ENCODE data around the gene CAMK1D.

The CAMK1D gene

DNA sequence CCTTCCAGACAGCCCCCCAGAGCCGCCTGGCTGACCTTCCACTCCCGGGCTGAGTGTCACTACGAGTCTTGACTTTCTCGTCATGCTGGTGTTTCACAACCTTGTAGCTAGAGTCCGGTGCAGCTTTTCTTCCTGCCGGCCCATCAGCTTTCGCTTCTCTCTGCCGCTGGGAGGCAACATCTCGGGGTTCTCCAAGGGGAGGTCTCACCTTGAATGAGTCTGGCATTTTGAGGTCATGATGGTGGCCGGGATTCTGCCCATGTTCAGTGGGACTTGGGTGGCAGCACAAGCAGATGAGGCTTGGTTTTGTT lies 285.2 kb downstream of the CAMK1D start:
- DNase-seq: no peak

- no peak for DNase-seq
These were observed 285.8 kb downstream of the CAMK1D start for GRCh38 chr10:12635127-12635541.

- DNase-seq: no peak
These were observed 287.2 kb downstream of the CAMK1D start for GRCh38 chr10:12636571-12636970.

GRCh38 chr10:12637649-12638048 lies 288.3 kb downstream of the CAMK1D start:
- no peak for DNase-seq

DNA sequence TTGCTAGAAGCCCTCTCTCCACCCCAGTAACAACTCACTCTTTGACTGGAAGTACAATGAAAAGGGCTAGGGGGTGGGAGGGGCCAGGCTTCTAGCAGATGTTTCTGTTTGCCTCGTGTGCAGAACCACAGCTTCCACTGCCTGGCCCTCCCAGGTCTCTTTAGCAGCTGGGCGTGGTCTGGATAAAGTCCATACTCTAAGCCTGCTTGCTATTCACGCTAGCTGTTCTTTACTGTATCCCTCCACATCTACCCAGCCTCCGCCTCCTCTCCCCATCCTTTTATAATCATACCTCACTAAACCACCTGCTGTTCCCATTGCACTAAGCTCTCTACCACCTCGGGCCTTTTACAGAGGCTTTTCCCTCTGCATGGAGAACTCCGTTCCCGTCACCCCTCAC lies 288.8 kb downstream of the CAMK1D start:
- no peak for DNase-seq

- DNase-seq: no peak
These were observed 289.4 kb downstream of the CAMK1D start for GRCh38 chr10:12638781-12639180.

DNA sequence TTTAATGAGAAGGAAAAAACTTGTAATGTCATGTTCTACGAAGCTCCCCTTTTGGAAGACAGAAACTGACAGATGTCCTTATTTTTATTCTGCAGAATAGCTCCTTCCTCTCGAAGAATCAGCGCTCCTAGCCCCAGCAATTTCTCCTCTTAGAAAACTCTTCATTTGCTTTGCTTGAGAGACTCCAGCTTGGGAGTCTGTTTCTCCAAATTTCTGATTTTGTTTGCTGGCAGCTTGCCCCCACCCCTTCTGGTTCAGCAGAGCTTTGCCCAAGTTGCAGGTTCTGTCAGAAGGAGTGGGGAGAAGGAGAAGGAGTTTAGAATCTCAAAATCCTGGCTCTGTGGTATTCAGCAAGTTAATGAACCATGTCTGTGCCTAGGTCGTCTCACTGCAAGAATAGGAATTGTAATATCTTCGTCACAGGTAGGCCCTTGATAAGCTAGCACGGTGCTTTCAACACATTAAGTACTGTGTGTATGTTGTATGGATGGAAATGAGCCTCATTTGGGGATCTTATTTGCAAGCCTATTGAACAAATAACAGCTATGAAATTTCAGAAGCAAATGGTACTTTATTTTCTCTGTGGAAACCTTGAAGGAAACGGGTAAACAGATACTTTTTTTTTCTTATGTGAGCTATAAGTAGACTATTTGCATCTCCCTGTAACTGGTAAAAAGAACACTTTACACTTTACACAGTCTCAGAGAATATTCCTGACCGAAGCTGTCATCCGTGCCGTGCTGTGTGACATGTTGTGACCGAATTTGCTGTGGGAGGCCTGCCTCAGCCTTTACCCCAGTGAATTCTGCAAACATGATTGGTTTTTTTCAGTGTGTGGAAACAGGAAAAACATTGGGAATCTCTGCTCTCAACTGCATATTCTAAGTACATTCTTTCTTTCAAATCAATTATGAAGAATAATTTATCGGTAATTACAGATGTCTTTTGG lies 290.9 kb downstream of the CAMK1D start:
- no peak for DNase-seq

DNA sequence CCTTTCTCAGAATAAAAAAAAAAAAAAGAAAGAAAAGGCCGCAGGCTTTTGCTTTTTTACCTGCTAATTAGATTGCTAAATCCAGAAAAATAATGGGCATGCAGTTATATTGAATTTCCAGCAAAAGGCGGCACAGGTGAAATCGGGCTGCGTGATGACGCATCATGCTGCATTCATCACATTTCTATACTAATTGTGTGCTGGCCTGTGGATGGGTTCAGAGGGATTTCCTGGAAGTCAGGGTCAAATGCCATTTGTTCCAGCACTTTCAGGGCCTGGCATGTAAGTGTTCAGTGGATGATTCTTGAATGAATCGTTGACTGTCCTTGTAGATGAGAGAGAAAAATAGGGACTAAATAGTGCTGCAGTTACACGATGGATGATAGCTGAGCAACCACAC lies 292.7 kb downstream of the CAMK1D start:
- DNase-seq: no peak

DNA sequence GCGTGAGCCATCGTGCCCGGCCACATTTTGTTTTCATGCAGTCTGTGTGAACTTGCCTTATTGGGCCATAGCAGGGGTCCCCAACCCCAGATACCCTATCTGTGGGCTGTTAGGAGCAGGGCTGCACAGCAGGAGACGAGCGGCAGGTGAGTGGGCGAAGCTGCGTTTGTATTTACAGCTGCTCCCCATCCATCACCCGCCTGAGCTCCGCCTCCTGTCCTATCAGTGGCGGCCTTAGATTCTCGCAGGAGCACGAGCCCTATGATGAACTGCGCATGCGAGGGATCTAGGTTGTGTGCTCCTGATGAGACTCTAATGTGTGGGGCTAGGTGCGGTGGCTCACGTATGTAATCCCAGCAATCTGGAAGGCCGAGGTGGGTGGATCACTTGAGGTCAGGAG lies 293.9 kb downstream of the CAMK1D start:
- DNase-seq: no peak

- DNase-seq: no peak
These were observed 295.2 kb downstream of the CAMK1D start for GRCh38 chr10:12644380-12645144.

GRCh38 chr10:12645449-12645848 lies 296.1 kb downstream of the CAMK1D start:
- no peak for DNase-seq

- no peak for DNase-seq
These were observed 299.8 kb downstream of the CAMK1D start for GRCh38 chr10:12649012-12649584.

DNA sequence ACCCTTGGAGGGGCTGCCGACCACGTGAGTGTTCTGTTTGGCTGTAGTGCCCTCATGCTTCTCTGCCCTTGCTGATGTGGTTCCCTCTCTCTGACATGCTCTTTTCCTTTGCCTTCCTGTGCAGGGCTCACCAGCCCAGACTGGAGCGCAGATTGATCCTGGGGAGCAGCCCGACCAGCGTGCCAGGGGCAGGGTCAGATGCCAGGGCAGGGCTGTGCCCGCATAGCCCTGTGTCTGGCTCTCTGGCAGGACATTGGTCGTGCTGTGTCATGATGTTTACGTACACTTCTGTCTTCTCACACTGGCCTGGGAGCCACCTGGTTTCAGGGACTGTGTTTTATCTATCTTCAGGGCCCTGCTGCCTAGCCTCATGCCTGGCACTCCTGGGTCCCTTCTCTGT lies 300.8 kb downstream of the CAMK1D start:
- no peak for DNase-seq

GRCh38 chr10:12650538-12651298 lies 301.4 kb downstream of the CAMK1D start:
- no peak for DNase-seq

DNA sequence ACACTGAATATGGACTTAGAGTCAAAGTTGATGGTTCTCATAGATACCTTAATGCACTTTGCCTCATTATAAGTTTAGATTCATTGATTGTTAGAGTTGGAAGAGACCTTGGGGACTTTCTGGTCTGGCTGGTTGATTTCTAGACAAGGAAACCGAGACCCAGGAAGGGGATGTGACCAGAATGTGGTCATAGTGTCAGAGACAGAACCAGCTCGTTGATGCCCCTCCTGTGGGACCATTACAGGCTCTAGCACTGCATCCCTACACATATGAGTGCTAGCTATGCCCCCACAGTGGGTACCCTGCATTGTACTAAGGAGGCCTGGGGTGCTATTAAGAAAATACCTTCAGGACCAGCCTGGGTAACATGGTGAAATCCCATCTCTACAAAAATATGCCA lies 306.6 kb downstream of the CAMK1D start:
- no peak for DNase-seq

GRCh38 chr10:12656518-12657142 lies 307.3 kb downstream of the CAMK1D start:
- DNase-seq: peak; percentile 62 to 70

GRCh38 chr10:12657489-12657888 lies 308.1 kb downstream of the CAMK1D start:
- no peak for DNase-seq

- DNase-seq: no peak
These were observed 309.2 kb downstream of the CAMK1D start for GRCh38 chr10:12658526-12658925.

GRCh38 chr10:12659706-12660105 lies 310.4 kb downstream of the CAMK1D start:
- DNase-seq: no peak

DNA sequence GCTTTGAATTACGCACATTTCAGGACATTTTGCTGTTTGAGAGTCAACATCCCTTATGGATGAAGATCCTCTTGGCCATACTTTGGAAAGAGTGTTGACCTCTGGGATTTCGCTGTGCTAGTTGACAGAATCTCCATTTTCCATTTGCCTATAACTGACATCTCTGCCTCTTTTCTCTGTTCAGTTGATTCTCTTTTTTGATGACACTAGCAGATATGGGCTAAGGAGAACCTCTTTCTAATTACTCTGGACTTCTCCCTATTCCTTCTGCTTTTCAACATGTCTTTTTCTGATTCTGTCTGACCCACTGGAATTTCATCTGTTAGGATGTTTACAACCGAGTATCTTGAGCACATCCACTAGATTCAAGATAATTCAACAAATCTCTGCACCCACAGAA lies 311.5 kb downstream of the CAMK1D start:
- DNase-seq: no peak

DNA sequence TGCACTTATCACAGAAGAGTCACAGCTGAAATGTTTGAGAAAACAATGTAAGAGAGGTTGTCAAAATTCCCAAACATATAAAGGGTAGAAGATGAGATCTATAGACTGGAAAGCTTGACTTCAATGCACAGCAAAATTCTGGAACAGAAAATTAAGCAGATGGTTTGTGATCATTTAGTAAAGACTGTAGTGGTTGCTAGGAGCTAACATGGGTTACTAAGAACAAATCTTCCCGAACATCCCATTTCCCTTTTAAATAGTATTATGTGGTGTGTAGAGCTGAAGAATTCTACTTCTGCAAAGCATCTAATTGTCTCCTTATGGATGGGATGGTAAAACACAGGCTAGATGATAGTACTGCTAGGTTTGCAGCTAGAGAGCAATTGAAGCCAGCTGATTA lies 312.3 kb downstream of the CAMK1D start:
- DNase-seq: no peak

DNA sequence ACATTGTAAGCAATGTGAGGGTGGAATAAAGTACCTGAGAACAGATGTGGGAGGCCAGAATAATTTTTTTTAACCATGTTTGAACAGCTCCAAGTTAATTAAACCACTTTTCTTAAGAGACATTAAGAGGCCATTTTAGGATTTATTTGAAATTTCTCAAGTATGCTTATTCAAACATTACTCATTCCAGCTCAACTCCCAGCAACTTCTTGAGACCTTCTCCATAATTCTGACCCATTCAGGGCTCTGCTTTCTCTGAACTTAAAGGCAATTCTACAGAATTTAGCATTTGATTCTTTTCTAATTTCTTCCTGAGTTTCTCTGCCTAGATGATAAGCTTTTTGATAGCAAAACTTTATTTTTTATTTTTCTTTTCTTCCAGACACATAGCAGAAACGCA lies 314.5 kb downstream of the CAMK1D start:
- no peak for DNase-seq

DNA sequence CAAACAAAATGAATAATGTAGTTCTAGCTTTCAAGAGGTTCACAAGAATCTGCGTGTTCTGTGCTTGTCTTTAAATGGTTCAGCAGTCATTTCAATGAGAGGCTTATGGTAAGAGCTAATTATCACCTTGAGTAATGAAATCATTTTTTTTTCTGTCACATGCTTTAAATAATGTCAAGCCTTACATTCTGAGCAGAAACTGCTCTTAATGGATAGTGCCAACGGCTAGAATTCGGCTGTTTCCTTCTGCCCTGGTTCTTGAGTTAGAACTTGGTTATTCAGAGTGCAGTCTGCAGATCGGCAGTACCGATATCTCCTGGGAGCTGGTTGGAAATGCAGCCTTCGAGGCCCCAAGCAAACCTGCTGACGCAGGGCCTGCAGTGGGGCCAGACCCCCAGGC lies 316.2 kb downstream of the CAMK1D start:
- no peak for DNase-seq
